Measurements from ENCODE around the gene KDM6B. TPM values are rescaled to one million over a fixed set of nuclear protein-coding genes. Genes with fewer than 3 reads are reported as not detected.

KDM6B gene
- total and polyA plus RNA-seq, 9 of the 15 experiments (the other 6 are each of a cell fraction or from before 2014, with no cell fraction given): 0.01 to 22.9 (median 2.2) TPM

DNA sequence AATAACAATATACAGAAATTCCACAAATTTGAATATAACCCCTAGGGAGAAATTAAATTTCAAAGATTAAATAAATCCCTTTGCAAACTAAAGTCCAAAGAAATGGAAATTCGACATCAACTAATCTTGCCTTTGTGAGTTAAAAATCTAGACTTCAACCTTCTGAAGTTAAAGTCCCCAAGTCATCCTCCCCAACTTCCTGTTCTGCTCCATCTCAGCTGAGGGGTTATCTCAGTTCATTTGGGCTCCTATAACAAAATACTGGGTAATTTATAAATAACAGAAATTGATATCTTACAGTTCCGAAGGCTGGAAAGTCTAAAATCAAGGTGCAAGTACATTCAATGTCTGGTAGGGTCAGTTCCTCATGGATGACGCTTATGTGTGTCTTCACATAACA, 22.8 kb upstream of the KDM6B start:
- no TSS peak for BruUV-seq (replicated peaks)
- Histone ChIP-seq H3K79me2 (ENCODE audit: control insufficient read depth, insufficient read depth, low read length) (no peaks in the 10 kb centered on the region), H4K20me1 (replicated peaks; ENCODE audit: control insufficient read depth, insufficient read depth, low read length) (no peaks in the 10 kb centered on the region), H3K9me1 (ENCODE audit: control insufficient read depth, insufficient read depth, low read length) (no peaks in the 10 kb centered on the region), H3K9me3 (replicated peaks; ENCODE audit: control insufficient read depth, insufficient read depth, low read depth, low read length) (no peaks in the 10 kb centered on the region), H3K27me3 (ENCODE audit: control insufficient read depth in 2 of 2, insufficient read depth in 2 of 2, low read length in 2 of 2) (peaks cover 8 to 28% of the 10 kb centered on the region in 2 experiments; a peak in 4 of 5 replicates), H3K36me3 (ENCODE audit: control insufficient read depth, insufficient read depth, low read length) (no peaks in the 10 kb centered on the region), H3K9ac (ENCODE audit: insufficient read depth in 1 of 2, low read depth in 2 of 2, low read length in 2 of 2) (no peak overlapping the region), H2AFZ (ENCODE audit: low read depth, low read length) (no peak overlapping the region), H3K4me1 (replicated peaks in 1 of 2; ENCODE audit: control insufficient read depth in 2 of 2, insufficient read depth in 2 of 2, low read length in 2 of 2) (no peaks in the 10 kb centered on the region; a peak in 1 of 5 replicates), H3K27ac (ENCODE audit: extremely low read depth, low read depth, low read length) (no peak overlapping the region), H3K4me3 (no peak overlapping the region), H3K4me2 (ENCODE audit: insufficient read depth, low read length) (no peak overlapping the region)
- POLR2A ChIA-PET: no interaction called here
- no peak for ATAC-seq
- no peak for FAIRE-seq
- in situ Hi-C loops (cut with MboI): no loop called here
- intact Hi-C loops (cut with micrococcal nuclease): no loop called here
- no peak for DNase-seq (ENCODE audit: extremely low read depth in 1 of 4, low spot score in 3 of 4)
- CTCF ChIA-PET (ENCODE audit: low intra/inter-chr PET ratio): no interaction called here
- WGBS (ENCODE audit: insufficient coverage, low coverage, missing lambda C conversion rate): 5% methylated on average over 3 of the region's 3 CpGs
- no peak for TF ChIP-seq ARID2 (IDR thresholded peaks at IDR 0.05)
- TF ChIP-seq, protein P1, sequence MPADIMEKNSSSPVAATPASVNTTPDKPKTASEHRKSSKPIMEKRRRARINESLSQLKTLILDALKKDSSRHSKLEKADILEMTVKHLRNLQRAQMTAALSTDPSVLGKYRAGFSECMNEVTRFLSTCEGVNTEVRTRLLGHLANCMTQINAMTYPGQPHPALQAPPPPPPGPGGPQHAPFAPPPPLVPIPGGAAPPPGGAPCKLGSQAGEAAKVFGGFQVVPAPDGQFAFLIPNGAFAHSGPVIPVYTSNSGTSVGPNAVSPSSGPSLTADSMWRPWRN (IDR thresholded peaks at IDR 0.05; ENCODE audit: low read depth): no peak
- TF ChIP-seq ZNF695 (CRISPR knock-in tag; IDR thresholded peaks at IDR 0.05): no peak
- no peak for TF ChIP-seq ZNF12 (CRISPR knock-in tag; IDR thresholded peaks at IDR 0.05)
- TF ChIP-seq ARNT (IDR thresholded peaks at IDR 0.05): no peak
- TF ChIP-seq EWSR1 (IDR thresholded peaks at IDR 0.05; ENCODE audit: borderline replicate concordance, low read depth, partially characterized antibody): no peak
- no peak for TF ChIP-seq ZNF41 (CRISPR knock-in tag; conservative IDR thresholded peaks at IDR 0.05)
- no peak for TF ChIP-seq ILF3 (IDR thresholded peaks at IDR 0.05; ENCODE audit: borderline replicate concordance)
- TF ChIP-seq L3MBTL2 (IDR thresholded peaks at IDR 0.05): no peak
- TF ChIP-seq ZC3H4 (CRISPR knock-in tag; IDR thresholded peaks at IDR 0.05; ENCODE audit: borderline replicate concordance): no peak
- TF ChIP-seq CC2D1A (IDR thresholded peaks at IDR 0.05): no peak
- TF ChIP-seq, protein P2, sequence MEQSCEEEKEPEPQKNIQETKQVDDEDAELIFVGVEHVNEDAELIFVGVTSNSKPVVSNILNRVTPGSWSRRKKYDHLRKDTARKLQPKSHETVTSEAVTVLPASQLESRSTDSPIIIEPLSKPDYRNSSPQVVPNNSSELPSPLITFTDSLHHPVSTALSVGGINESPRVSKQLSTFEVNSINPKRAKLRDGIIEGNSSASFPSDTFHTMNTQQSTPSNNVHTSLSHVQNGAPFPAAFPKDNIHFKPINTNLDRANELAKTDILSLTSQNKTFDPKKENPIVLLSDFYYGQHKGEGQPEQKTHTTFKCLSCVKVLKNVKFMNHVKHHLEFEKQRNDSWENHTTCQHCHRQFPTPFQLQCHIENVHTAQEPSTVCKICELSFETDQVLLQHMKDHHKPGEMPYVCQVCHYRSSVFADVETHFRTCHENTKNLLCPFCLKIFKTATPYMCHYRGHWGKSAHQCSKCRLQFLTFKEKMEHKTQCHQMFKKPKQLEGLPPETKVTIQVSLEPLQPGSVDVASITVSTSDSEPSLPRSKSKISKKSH (CRISPR knock-in tag; IDR thresholded peaks at IDR 0.05): no peak
- no peak for TF ChIP-seq GABPA (tag; conservative IDR thresholded peaks at IDR 0.05; ENCODE audit: low read depth)
- TF ChIP-seq, protein P3, sequence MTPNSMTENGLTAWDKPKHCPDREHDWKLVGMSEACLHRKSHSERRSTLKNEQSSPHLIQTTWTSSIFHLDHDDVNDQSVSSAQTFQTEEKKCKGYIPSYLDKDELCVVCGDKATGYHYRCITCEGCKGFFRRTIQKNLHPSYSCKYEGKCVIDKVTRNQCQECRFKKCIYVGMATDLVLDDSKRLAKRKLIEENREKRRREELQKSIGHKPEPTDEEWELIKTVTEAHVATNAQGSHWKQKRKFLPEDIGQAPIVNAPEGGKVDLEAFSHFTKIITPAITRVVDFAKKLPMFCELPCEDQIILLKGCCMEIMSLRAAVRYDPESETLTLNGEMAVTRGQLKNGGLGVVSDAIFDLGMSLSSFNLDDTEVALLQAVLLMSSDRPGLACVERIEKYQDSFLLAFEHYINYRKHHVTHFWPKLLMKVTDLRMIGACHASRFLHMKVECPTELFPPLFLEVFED (CRISPR knock-in tag; conservative IDR thresholded peaks at IDR 0.05): no peak
- no peak for TF ChIP-seq EP300 (IDR thresholded peaks at IDR 0.05; ENCODE audit: low read length)
- TF ChIP-seq WHSC1 (IDR thresholded peaks at IDR 0.05; ENCODE audit: low read length): no peak
- no peak for TF ChIP-seq HNRNPL (IDR thresholded peaks at IDR 0.05; ENCODE audit: low read depth, low read length)
- TF ChIP-seq ZNF134 (CRISPR knock-in tag; conservative IDR thresholded peaks at IDR 0.05): no peak
- TF ChIP-seq, protein P4, sequence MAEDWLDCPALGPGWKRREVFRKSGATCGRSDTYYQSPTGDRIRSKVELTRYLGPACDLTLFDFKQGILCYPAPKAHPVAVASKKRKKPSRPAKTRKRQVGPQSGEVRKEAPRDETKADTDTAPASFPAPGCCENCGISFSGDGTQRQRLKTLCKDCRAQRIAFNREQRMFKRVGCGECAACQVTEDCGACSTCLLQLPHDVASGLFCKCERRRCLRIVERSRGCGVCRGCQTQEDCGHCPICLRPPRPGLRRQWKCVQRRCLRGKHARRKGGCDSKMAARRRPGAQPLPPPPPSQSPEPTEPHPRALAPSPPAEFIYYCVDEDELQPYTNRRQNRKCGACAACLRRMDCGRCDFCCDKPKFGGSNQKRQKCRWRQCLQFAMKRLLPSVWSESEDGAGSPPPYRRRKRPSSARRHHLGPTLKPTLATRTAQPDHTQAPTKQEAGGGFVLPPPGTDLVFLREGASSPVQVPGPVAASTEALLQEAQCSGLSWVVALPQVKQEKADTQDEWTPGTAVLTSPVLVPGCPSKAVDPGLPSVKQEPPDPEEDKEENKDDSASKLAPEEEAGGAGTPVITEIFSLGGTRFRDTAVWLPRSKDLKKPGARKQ (CRISPR knock-in tag; IDR thresholded peaks at IDR 0.05): no peak
- no peak for TF ChIP-seq ZKSCAN3 (CRISPR knock-in tag; IDR thresholded peaks at IDR 0.05)

Data from K562 (cell line).